ENCODE data around the gene PLCB4. TPM values are rescaled to one million over a fixed set of nuclear protein-coding genes. Genes with fewer than 3 reads are reported as not detected.

Gene PLCB4
- total RNA-seq, 1 donor from 2014 or later = 1.6 TPM

- FAIRE-seq = no peak
Measured at GRCh38 chr20:9228774-9229450, 160.0 kb downstream of the PLCB4 start.

DNA sequence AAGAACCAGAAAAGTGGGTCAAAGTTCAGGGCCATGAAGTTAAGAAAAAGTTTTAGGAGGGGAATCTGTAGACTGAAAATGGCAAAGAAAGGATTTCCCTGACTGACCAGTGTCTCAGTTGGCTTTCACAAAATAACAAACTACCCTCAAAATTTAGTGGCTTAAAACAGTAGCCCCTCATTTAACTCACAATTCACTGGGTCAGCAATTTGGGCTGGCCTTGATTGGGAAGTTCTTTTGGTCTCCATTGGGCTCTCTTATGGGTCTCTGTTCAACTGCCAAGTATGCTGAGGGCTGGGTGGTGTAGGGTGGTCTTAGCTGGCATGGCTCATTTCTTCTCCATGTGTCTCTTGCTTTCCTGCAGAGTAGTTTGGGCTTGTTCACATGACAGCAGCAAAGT lies 161.5 kb downstream of the PLCB4 start:
- TF ChIP-seq CTCF (IDR thresholded peaks at IDR 0.05; ENCODE audit: insufficient read depth, low read length, severe bottlenecking) = no peak
- H3K27me3 ChIP-seq (ENCODE audit: control insufficient read depth, insufficient read depth, low read length) = no peaks in the 10 kb centered on the region
- FAIRE-seq (no peak), DNase-seq (ENCODE audit: low read depth) (no peak)
- H3K36me3 ChIP-seq (ENCODE audit: control insufficient read depth, insufficient read depth, low read length) = no peaks in the 10 kb centered on the region
- H3K4me3 ChIP-seq (ENCODE audit: low read depth, low read length) = no peak overlapping the region

More at GRCh38 chr20:9228774-9229450, 160.0 kb downstream of the PLCB4 start:
- Histone ChIP-seq H3K4me3 (ENCODE audit: low read depth, low read length) (no peak overlapping the region), H3K27me3 (ENCODE audit: control insufficient read depth, insufficient read depth, low read length) (no peaks in the 10 kb centered on the region), H3K36me3 (ENCODE audit: control insufficient read depth, insufficient read depth, low read length) (no peaks in the 10 kb centered on the region)
- DNase-seq (ENCODE audit: low read depth) = no peak
- TF ChIP-seq CTCF (IDR thresholded peaks at IDR 0.05; ENCODE audit: insufficient read depth, low read length, severe bottlenecking) = no peak

- no peak for TF ChIP-seq CTCF (IDR thresholded peaks at IDR 0.05; ENCODE audit: insufficient read depth, low read length, severe bottlenecking)
- Histone ChIP-seq H3K4me3 (ENCODE audit: low read depth, low read length) (no peak overlapping the region), H3K36me3 (ENCODE audit: control insufficient read depth, insufficient read depth, low read length) (no peaks in the 10 kb centered on the region), H3K27me3 (ENCODE audit: control insufficient read depth, insufficient read depth, low read length) (no peaks in the 10 kb centered on the region)
- no peak for FAIRE-seq
- no peak for DNase-seq (ENCODE audit: low read depth)
Measured at GRCh38 chr20:9233804-9234203, 164.9 kb downstream of the PLCB4 start.

GRCh38 chr20:9235518-9235917 lies 166.6 kb downstream of the PLCB4 start:
- no peak for TF ChIP-seq CTCF (IDR thresholded peaks at IDR 0.05; ENCODE audit: insufficient read depth, low read length, severe bottlenecking)
- DNase-seq (ENCODE audit: low read depth) = peak; percentile 90
- FAIRE-seq = no peak
- Histone ChIP-seq H3K4me3 (ENCODE audit: low read depth, low read length) (no peak overlapping the region), H3K27me3 (ENCODE audit: control insufficient read depth, insufficient read depth, low read length) (no peaks in the 10 kb centered on the region), H3K36me3 (ENCODE audit: control insufficient read depth, insufficient read depth, low read length) (no peaks in the 10 kb centered on the region)

- Histone ChIP-seq H3K36me3 (ENCODE audit: control insufficient read depth, insufficient read depth, low read length) (no peaks in the 10 kb centered on the region), H3K4me3 (ENCODE audit: low read depth, low read length) (no peak overlapping the region), H3K27me3 (ENCODE audit: control insufficient read depth, insufficient read depth, low read length) (no peaks in the 10 kb centered on the region)
- FAIRE-seq (no peak), DNase-seq (ENCODE audit: low read depth) (no peak)
- no peak for TF ChIP-seq CTCF (IDR thresholded peaks at IDR 0.05; ENCODE audit: insufficient read depth, low read length, severe bottlenecking)
Measured at GRCh38 chr20:9236458-9236857, 167.6 kb downstream of the PLCB4 start.

- H3K4me3 ChIP-seq (ENCODE audit: low read depth, low read length) = no peak overlapping the region
- DNase-seq (ENCODE audit: low read depth) = peak; percentile 85
- TF ChIP-seq CTCF (IDR thresholded peaks at IDR 0.05; ENCODE audit: insufficient read depth, low read length, severe bottlenecking) = no peak
- no peaks in the 10 kb centered on the region for H3K27me3 ChIP-seq (ENCODE audit: control insufficient read depth, insufficient read depth, low read length)
- no peaks in the 10 kb centered on the region for H3K36me3 ChIP-seq (ENCODE audit: control insufficient read depth, insufficient read depth, low read length)
- no peak for FAIRE-seq
Measured at GRCh38 chr20:9241232-9241692, 172.4 kb downstream of the PLCB4 start.
